T-helper 1 cell treated with Interleukin-12 subunit alpha and Interleukin-12 subunit beta and Interleukin-4 antibody, amounts not matched to agents 30 μg/mL and 1 μg/mL, for 36 hours (primary cell): Measurements from ENCODE around the gene LRRC56.
A peak's percentile ranks its signal among the peaks of the same experiment; 100 is the strongest.

Source experiments
- H3K27ac Mint-ChIP-seq: one replicate; pipeline ENCODE4 v1.8.0; 2021; ENCODE audit warnings: mild to moderate bottlenecking, mixed read lengths
- H3K27me3 Mint-ChIP-seq: one replicate; pipeline ENCODE4 v1.8.0; 2021; ENCODE audit warnings: low read depth, mixed read lengths
- H3K36me3 Mint-ChIP-seq: one replicate; pipeline ENCODE4 v1.8.0; 2021; ENCODE audit warnings: low read depth, mixed read lengths
- H3K4me1 Mint-ChIP-seq: one replicate; pipeline ENCODE4 v1.8.0; 2021; ENCODE audit warnings: low read depth, mixed read lengths
- H3K4me3 Mint-ChIP-seq: one replicate; pipeline ENCODE4 v1.8.0; 2021; ENCODE audit warnings: mild to moderate bottlenecking, moderate library complexity, mixed read lengths
- H3K9me3 Mint-ChIP-seq: one replicate; pipeline ENCODE4 v1.8.0; 2021; ENCODE audit warnings: mixed read lengths

The LRRC56 gene

DNA sequence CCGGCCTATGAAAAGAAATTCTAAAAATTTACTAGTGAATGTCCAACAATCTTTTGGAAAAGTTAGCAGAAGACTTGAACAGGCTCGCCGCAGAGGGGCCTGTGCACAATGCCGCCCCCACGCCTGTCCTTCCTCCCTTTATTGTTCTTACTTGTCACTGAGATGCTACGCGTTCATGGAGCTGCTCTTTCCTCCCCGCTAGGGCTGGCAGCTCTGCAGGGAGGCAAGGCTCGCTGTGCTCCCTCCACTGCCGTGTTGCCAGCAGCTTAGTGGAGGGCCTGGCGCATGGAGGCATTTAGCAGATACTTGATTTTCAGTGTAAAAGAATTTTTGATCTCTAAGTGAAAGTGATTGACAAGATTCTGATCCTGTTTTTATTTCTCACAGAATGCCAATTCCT, 53.7 kb downstream of the LRRC56 start:
- H3K36me3 Mint-ChIP-seq = peaks cover 42% of the 10 kb centered on the region

DNA sequence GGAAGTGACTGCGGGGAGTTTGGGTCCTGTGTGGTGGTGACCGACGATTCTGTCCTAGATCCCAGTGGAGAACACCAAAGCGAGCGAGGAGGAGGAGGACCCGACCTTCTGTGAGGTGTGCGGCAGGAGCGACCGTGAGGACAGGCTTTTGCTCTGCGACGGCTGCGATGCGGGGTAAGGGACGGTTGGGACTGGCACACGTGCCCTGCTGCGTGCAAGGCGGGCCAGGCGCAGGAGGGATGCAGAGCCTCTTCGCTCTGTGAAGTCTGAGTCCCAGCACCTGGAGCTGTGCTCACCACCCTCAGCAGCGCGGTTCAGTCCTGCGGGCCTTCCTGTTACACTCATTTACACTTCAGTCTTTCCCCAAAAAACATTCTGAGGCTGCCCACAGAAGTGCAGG, 55.2 kb downstream of the LRRC56 start:
- peaks cover 9% of the 10 kb centered on the region for H3K4me1 Mint-ChIP-seq
- H3K27me3 Mint-ChIP-seq = no peaks in the 10 kb centered on the region
- no peaks in the 10 kb centered on the region for H3K9me3 Mint-ChIP-seq
- peak overlapping the region; percentile 38 for H3K27ac Mint-ChIP-seq
- H3K4me3 Mint-ChIP-seq = no peak overlapping the region
- H3K36me3 Mint-ChIP-seq = peaks cover 39% of the 10 kb centered on the region

More for the DNA sequence above, 53.7 kb downstream of the LRRC56 start:
- no peaks in the 10 kb centered on the region for H3K27me3 Mint-ChIP-seq
- no peaks in the 10 kb centered on the region for H3K9me3 Mint-ChIP-seq
- H3K4me3 Mint-ChIP-seq = no peak overlapping the region
- no peak overlapping the region for H3K27ac Mint-ChIP-seq
- H3K4me1 Mint-ChIP-seq = peaks cover 19% of the 10 kb centered on the region

DNA sequence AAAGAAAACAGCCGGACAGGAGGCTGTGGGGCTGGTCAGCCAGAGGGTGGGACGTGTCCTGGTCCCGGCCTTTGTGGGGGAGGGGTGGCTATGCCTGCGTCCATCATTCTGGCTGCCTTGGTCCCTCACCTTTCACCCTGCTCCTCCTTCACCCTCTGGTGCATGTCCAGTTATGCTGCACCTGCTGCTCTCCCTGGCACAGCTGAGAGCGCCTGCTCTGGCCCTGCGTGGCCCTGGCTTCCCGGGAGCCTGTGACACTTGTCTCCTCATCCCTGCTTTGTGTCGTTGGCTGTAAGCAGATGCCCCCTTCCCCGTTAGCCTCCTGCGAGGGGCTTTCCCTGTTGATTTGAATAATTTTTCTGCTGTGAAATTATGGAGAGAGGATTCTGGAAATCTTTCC, 55.6 kb downstream of the LRRC56 start:
- no peaks in the 10 kb centered on the region for H3K27me3 Mint-ChIP-seq
- H3K27ac Mint-ChIP-seq = no peak overlapping the region
- no peak overlapping the region for H3K4me3 Mint-ChIP-seq
- H3K4me1 Mint-ChIP-seq = peaks cover 6% of the 10 kb centered on the region
- peaks cover 37% of the 10 kb centered on the region for H3K36me3 Mint-ChIP-seq
- no peaks in the 10 kb centered on the region for H3K9me3 Mint-ChIP-seq

DNA sequence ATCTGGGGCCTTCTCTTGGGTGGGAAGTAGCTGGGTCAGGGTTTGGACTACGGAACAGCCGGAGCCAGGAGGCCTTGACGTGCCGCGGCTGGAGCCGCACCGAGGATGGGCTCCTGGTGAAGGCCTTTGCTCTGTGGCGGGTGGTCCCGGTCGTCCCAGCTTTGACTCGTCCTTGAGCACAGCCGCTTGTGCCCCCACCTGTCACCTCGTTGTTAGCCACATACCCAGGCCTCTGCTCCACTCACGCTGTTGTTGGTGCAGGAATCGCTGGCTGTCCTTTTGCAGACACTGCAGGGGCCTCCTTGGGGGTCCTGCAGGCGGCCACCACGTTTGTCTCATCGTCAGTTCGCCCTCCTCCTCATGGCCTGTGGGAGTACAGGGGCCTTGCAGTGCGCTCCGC, 56.0 kb downstream of the LRRC56 start:
- H3K36me3 Mint-ChIP-seq = peaks cover 33% of the 10 kb centered on the region
- H3K27ac Mint-ChIP-seq = no peak overlapping the region
- H3K4me1 Mint-ChIP-seq = peaks cover 2% of the 10 kb centered on the region
- H3K9me3 Mint-ChIP-seq = no peaks in the 10 kb centered on the region
- no peak overlapping the region for H3K4me3 Mint-ChIP-seq
- no peaks in the 10 kb centered on the region for H3K27me3 Mint-ChIP-seq

DNA sequence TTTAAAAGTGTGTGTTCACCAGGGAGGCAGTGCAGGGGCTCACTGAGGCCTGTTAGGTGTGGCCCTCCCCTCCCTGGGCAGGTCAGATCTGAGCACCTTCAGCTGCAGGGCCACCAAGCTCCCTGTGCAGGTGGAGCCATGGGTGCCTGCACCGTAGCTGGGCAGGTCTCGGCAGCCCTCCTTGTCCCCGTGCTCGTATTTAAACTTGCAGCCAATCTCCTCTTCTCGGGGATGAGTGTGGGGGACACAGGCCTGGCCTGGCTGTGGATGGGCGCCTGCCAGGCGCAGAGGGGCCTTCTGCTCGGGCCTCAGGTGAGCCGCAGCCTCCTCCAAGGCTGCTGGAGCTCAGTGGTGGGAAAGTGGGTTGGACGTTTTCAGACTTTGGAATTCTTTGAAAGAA, 58.1 kb downstream of the LRRC56 start:
- Mint-ChIP-seq H3K36me3 (peaks cover 28% of the 10 kb centered on the region), H3K4me1 (no peaks in the 10 kb centered on the region), H3K4me3 (no peak overlapping the region), H3K27ac (no peak overlapping the region), H3K9me3 (no peaks in the 10 kb centered on the region), H3K27me3 (no peaks in the 10 kb centered on the region)

DNA sequence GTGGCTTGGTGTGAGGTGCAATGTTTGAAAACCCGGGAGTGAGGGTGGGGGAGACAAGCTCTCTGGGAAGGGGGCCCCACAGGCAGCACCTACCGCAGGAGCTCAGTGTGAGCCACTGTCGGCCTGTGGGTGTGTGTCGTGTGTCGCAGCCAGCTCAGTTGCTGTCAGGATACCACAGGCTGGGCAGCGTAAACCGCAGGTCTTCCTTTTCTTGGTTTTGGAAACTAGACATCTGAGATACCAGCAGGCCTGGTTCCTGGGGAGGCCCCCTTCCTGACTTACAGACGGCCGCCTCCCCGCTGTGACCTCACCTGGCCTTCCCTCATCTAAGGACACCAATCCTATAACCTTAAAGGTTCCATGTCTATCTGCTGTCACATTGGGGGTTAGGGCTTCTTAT, 59.0 kb downstream of the LRRC56 start:
- Mint-ChIP-seq H3K4me3 (no peak overlapping the region), H3K9me3 (no peaks in the 10 kb centered on the region), H3K27me3 (no peaks in the 10 kb centered on the region), H3K36me3 (peaks cover 24% of the 10 kb centered on the region), H3K27ac (no peak overlapping the region), H3K4me1 (no peaks in the 10 kb centered on the region)

DNA sequence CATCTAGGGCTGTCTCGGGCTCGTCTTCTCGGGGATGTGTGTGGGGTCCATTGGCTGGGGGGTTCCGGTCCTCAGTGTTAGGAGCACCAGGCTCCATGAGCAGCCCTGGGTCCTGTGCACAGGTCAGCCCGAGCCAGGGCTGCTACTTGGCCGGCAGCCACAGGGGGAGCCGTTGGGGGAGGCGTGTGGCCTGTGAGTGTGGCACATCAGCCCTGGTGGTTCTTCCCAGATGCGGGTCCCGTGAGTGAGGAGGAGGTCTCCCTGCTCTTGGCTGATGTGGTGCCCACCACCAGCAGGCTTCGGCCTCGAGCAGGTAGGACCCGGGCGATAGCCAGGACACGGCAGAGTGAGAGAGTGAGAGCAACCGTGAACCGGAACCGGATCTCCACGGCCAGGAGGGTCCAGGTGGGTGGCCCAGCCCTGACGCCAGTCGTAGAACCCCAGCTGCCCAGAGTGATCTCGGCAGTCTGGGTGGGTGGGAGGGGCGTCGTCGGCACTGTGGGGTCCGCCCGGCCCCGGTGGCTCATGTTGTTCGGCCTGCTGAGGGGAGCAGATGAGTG, 59.9 kb downstream of the LRRC56 start:
- Mint-ChIP-seq H3K27me3 (no peaks in the 10 kb centered on the region), H3K27ac (no peak overlapping the region), H3K4me3 (no peak overlapping the region), H3K36me3 (peaks cover 28% of the 10 kb centered on the region), H3K4me1 (no peaks in the 10 kb centered on the region), H3K9me3 (no peaks in the 10 kb centered on the region)

DNA sequence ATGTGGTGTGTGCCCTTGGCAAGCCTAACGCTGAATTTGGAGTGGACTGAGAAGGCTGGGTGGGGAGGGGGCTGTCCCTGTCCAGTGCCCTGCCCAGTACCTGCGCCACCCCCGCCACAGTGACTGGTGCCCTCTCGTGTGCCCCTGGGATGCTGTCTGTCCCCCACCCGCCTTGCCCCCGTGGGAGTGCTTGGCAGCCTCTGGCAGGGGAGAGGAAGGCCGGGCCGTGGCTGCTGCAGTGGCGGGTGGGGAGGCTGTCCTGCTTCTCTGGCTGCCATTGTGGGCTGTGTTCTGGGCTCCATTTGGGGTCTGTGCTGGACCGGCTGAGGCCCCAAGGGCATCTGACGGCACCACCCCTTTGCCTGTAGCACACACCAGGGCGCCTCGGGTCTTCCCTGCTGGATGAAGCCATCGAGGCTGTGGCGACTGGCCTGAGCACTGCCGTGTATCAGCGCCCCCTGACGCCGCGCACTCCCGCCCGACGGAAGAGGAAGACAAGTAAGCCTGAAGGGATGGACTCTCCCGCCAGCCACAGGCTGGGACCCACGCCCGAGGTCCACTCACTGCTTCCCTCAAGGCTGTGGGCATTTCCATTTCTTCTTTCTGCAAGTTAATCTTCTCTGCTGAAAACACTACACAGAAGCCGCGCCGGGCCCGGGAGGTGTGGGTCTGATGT, 60.8 kb downstream of the LRRC56 start:
- no peak overlapping the region for H3K4me3 Mint-ChIP-seq
- no peaks in the 10 kb centered on the region for H3K27me3 Mint-ChIP-seq
- peaks cover 21% of the 10 kb centered on the region for H3K36me3 Mint-ChIP-seq
- no peak overlapping the region for H3K27ac Mint-ChIP-seq
- H3K4me1 Mint-ChIP-seq = no peaks in the 10 kb centered on the region
- H3K9me3 Mint-ChIP-seq = no peaks in the 10 kb centered on the region

DNA sequence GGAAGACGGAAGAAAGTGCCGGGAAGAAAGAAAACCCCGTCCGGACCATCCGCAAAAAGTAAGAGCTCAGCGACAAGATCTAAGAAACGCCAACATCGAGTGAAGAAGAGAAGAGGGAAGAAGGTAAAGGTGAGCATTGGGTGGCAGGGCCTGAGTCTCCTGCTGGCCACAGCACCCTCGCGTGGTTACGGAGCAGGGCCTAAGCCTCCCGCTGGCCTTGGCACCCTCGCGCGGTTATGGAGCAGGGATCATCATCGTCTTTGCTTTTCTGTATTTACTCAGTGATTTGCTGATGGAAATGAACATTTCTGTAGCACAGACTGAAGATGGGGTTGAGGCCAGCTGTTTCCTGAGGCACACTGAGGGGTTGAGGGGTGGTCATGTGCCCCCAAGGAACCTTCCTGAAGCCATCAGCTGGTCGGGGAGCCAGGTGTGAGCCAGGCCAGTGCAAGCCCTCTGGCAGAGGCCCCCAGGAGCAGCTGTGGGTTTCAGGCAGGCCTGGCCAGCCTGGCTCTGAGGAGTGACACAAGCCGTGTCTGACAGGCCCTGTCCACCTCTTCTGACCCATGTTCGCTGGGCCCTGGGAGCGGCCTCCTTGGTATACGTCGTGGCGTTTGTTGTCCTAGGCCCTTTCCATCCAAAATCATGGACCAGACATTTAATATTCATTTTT, 64.4 kb downstream of the LRRC56 start:
- no peaks in the 10 kb centered on the region for H3K27me3 Mint-ChIP-seq
- peaks cover 26% of the 10 kb centered on the region for H3K36me3 Mint-ChIP-seq
- no peak overlapping the region for H3K27ac Mint-ChIP-seq

DNA sequence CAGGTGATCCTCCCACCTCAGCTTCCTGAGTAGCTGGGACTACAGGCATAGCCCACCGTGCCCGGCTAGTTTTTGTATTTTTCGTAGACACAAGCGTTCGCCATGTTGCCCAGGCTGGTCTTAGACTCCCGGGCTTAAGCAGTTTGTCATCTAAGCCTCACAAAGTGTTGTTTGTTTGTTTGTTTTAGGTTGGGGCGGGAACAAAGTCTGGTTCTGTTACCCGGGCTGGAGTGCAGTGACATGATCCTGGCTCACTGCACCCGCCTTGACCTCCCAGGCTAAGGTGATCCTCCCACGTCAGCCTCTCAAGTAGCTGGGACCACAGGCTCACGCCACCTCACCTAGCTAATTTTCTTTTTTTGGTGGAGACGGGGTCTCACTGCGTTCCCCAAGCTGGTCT, 65.8 kb downstream of the LRRC56 start:
- Mint-ChIP-seq H3K36me3 (peaks cover 25% of the 10 kb centered on the region), H3K27ac (no peak overlapping the region), H3K4me1 (no peaks in the 10 kb centered on the region), H3K27me3 (no peaks in the 10 kb centered on the region), H3K4me3 (no peak overlapping the region), H3K9me3 (no peaks in the 10 kb centered on the region)

More for the DNA sequence above, 64.4 kb downstream of the LRRC56 start:
- Mint-ChIP-seq H3K4me1 (no peaks in the 10 kb centered on the region), H3K4me3 (no peak overlapping the region), H3K9me3 (no peaks in the 10 kb centered on the region)
